HG03135 (cell line): Measurements from ENCODE around the gene GRM8.

Experiments
- ATAC-seq: cut with Tn5 transposase; IDR thresholded peaks from one replicate; pipeline ENCODE4 v1.9.1; 2021; ENCODE audit warnings: mild to moderate bottlenecking, moderate library complexity; ENCODE audit not compliant: unreplicated experiment

GRM8 gene

GRCh38 chr7:126569402-126569801 is 683.3 kb downstream of the GRM8 start:
- ATAC-seq: no peak

GRCh38 chr7:126557271-126557670 is 695.5 kb downstream of the GRM8 start:
- ATAC-seq: no peak

GRCh38 chr7:126541406-126541805 is 711.3 kb downstream of the GRM8 start:
- no peak for ATAC-seq

- no peak for ATAC-seq
Observed at GRCh38 chr7:126535176-126535575, 717.6 kb downstream of the GRM8 start.

GRCh38 chr7:126533715-126534114 is 719.0 kb downstream of the GRM8 start:
- no peak for ATAC-seq

GRCh38 chr7:126529833-126530232 is 722.9 kb downstream of the GRM8 start:
- no peak for ATAC-seq

GRCh38 chr7:126529254-126529653 is 723.5 kb downstream of the GRM8 start:
- ATAC-seq: no peak

- no peak for ATAC-seq
Observed at GRCh38 chr7:126525906-126526305, 726.8 kb downstream of the GRM8 start.

- ATAC-seq: no peak
Observed at GRCh38 chr7:126524967-126525366, 727.8 kb downstream of the GRM8 start.

GRCh38 chr7:126511046-126511445 is 741.7 kb downstream of the GRM8 start:
- no peak for ATAC-seq

- ATAC-seq: no peak
Observed at GRCh38 chr7:126501617-126502016, 751.1 kb downstream of the GRM8 start.

- ATAC-seq: no peak
Observed at GRCh38 chr7:126499481-126499880, 753.3 kb downstream of the GRM8 start.

- no peak for ATAC-seq
Observed at GRCh38 chr7:126495733-126496132, 757.0 kb downstream of the GRM8 start.

- ATAC-seq: no peak
Observed at GRCh38 chr7:126495001-126495400, 757.7 kb downstream of the GRM8 start.

- no peak for ATAC-seq
Observed at GRCh38 chr7:126493801-126494200, 758.9 kb downstream of the GRM8 start.

- no peak for ATAC-seq
Observed at GRCh38 chr7:126489874-126490273, 762.9 kb downstream of the GRM8 start.

- no peak for ATAC-seq
Observed at GRCh38 chr7:126487728-126488442, 764.9 kb downstream of the GRM8 start.

GRCh38 chr7:126486806-126487205 is 765.9 kb downstream of the GRM8 start:
- ATAC-seq: no peak

- ATAC-seq: no peak
Observed at GRCh38 chr7:126485791-126486190, 767.0 kb downstream of the GRM8 start.

GRCh38 chr7:126483972-126484371 is 768.8 kb downstream of the GRM8 start:
- ATAC-seq: no peak

- ATAC-seq: no peak
Observed at GRCh38 chr7:126472825-126473224, 779.9 kb downstream of the GRM8 start.

- no peak for ATAC-seq
Observed at GRCh38 chr7:126462405-126462804, 790.3 kb downstream of the GRM8 start.

GRCh38 chr7:126460664-126461063 is 792.1 kb downstream of the GRM8 start:
- ATAC-seq: no peak
